Memory B cell (primary cell): ENCODE data around the gene TRIP11.

Experiments used
- ATAC-seq: fragments of 150-1000 bp; cut with Tn5 transposase; 2 replicates; pipeline ENCODE4 v1.10.0; 2021; ENCODE audit warnings: low read depth, mild to moderate bottlenecking, moderate library complexity
- DNase-seq, 2 donors: peaks; one replicate each; pipeline ENCODE4 v3.0.0; 2022; ENCODE audit warnings: low spot score in 2 of 2
- H3K27ac Mint-ChIP-seq: one replicate; pipeline ENCODE4 v1.8.0; 2022; ENCODE audit warnings: mild to moderate bottlenecking, moderate library complexity, mixed read lengths
- H3K27me3 Mint-ChIP-seq: one replicate; pipeline ENCODE4 v1.8.0; 2022; ENCODE audit warnings: mixed read lengths
- H3K36me3 Mint-ChIP-seq: one replicate; pipeline ENCODE4 v1.8.0; 2022; ENCODE audit warnings: mild to moderate bottlenecking, mixed read lengths
- H3K4me1 Mint-ChIP-seq: one replicate; pipeline ENCODE4 v1.8.0; 2022; ENCODE audit warnings: mixed read lengths
- H3K4me3 Mint-ChIP-seq: one replicate; pipeline ENCODE4 v1.8.0; 2022; ENCODE audit warnings: mild to moderate bottlenecking, moderate library complexity, mixed read lengths
- H3K9me3 Mint-ChIP-seq: one replicate; pipeline ENCODE4 v1.8.0; 2022; ENCODE audit warnings: mixed read lengths

TRIP11 gene

DNA sequence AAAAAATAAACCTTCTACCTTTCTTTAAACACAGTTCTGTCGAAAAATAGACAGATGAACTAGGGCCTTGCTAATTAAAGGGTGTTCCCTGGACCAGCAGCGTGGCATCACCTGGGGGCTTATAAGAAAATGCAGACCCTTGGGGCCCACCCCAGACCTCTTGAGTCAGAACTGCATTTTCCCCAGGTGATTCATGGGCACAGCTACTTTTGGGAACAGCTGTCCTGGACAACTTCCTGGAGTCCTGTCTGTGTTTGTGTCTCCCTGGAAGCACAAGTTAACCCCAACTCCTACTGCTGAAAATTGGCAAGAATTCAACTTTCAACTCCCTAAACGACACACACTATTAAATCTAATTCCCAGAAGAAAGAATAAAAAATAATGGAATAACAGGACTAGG, 110.2 kb downstream of the TRIP11 start:
- H3K27me3 Mint-ChIP-seq, result peaks cover 4% of the 10 kb centered on the region
- no peaks in the 10 kb centered on the region for H3K9me3 Mint-ChIP-seq
- H3K4me1 Mint-ChIP-seq, result no peaks in the 10 kb centered on the region
- H3K4me3 Mint-ChIP-seq, result no peak overlapping the region
- H3K36me3 Mint-ChIP-seq, result no peaks in the 10 kb centered on the region
- DNase-seq, result no peak
- H3K27ac Mint-ChIP-seq, result no peak overlapping the region
- ATAC-seq, result no peak

DNA sequence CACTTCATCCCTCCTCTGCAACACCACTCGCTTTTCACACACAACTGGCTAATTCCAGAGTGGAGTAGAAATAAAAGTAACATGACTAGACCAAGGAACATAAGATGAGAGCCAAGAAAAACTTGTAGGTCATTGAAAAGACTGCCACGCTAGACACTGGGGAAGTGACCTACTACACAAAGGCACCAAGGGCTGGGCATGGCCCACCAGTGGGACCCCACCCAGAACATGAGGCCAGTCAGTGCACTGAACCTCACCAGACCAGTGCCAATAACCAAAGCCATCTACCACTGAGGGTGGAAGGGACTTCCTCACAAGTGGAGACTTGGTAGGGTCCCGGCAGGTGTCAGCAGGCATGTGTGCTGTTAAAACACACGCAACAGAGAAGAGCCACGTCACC, 112.1 kb downstream of the TRIP11 start:
- Mint-ChIP-seq H3K4me3 (no peak overlapping the region), H3K9me3 (no peaks in the 10 kb centered on the region), H3K27ac (no peak overlapping the region), H3K27me3 (no peaks in the 10 kb centered on the region), H3K36me3 (no peaks in the 10 kb centered on the region), H3K4me1 (no peaks in the 10 kb centered on the region)
- DNase-seq (no peak), ATAC-seq (no peak)

- no peak for ATAC-seq
- no peak for DNase-seq
- Mint-ChIP-seq H3K36me3 (no peaks in the 10 kb centered on the region), H3K27ac (no peak overlapping the region), H3K4me1 (no peaks in the 10 kb centered on the region), H3K4me3 (no peak overlapping the region), H3K27me3 (no peaks in the 10 kb centered on the region), H3K9me3 (no peaks in the 10 kb centered on the region)
Measured at GRCh38 chr14:91927191-91927590, 112.7 kb downstream of the TRIP11 start.

GRCh38 chr14:91926131-91926890, 113.5 kb downstream of the TRIP11 start:
- H3K27me3 Mint-ChIP-seq, result no peaks in the 10 kb centered on the region
- DNase-seq (no peak), ATAC-seq (no peak)
- H3K4me1 Mint-ChIP-seq, result no peaks in the 10 kb centered on the region
- H3K27ac Mint-ChIP-seq, result no peak overlapping the region
- no peaks in the 10 kb centered on the region for H3K9me3 Mint-ChIP-seq
- no peaks in the 10 kb centered on the region for H3K36me3 Mint-ChIP-seq
- no peak overlapping the region for H3K4me3 Mint-ChIP-seq

DNA sequence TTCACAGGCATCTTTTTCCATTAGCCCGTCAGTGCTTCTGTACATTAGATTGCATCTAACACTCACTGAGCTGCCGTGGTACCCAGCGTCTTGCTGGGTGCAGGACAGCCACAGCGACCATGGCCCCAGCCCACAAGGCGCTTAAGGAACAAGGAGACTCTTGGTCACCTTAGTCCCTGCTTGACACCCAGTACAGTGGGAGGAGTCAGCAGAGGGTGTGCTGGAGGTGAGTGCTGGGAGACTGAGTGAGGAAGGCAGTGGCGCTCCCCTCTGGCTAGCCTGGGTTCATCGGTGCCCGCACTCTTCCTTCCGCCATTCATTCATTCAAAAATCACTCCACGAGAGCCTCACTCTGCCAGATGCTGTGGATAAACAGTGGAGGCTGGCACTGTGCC, 114.1 kb downstream of the TRIP11 start:
- Mint-ChIP-seq H3K27ac (no peak overlapping the region), H3K4me1 (no peaks in the 10 kb centered on the region), H3K27me3 (no peaks in the 10 kb centered on the region), H3K9me3 (no peaks in the 10 kb centered on the region), H3K4me3 (no peak overlapping the region), H3K36me3 (no peaks in the 10 kb centered on the region)
- no peak for ATAC-seq
- DNase-seq, result no peak

DNA sequence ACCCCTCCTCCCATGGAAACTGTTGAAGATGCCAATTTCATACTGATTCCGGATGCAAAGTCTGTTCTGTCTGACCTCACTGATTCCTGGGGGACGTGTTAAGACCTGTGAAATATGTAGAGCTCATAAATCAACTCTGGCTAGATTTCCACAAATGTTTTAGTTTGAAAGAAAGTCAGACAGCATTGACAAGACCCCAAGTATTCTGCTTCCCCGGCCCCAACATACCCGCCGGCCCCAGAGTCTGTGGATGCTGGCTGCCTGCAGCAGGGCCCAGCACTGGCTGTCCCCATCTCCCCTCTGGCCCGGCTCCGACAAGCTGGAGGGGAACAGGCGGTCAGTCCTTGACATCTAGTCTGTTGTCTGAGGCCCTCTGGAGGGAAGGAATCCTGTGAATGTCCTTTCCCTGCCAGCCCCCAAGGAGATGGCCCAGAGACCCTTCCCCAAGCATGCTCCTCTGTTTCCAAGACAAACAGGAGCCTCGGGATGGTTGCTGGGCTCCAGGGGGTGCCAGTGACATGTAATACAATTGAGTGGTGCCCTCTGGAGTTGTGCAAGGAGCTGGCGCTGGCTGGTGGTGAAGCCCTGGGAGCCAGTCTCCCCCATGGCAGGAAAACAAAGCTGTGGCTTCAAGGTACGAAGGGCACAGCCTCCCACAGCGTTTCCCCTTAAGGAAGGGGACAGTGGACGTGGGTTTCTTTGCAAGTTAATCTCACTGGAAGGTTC, 114.7 kb downstream of the TRIP11 start:
- DNase-seq (no peak), ATAC-seq (no peak)
- no peaks in the 10 kb centered on the region for H3K4me1 Mint-ChIP-seq
- no peaks in the 10 kb centered on the region for H3K9me3 Mint-ChIP-seq
- H3K27ac Mint-ChIP-seq, result no peak overlapping the region
- no peaks in the 10 kb centered on the region for H3K27me3 Mint-ChIP-seq
- no peak overlapping the region for H3K4me3 Mint-ChIP-seq
- H3K36me3 Mint-ChIP-seq, result no peaks in the 10 kb centered on the region

DNA sequence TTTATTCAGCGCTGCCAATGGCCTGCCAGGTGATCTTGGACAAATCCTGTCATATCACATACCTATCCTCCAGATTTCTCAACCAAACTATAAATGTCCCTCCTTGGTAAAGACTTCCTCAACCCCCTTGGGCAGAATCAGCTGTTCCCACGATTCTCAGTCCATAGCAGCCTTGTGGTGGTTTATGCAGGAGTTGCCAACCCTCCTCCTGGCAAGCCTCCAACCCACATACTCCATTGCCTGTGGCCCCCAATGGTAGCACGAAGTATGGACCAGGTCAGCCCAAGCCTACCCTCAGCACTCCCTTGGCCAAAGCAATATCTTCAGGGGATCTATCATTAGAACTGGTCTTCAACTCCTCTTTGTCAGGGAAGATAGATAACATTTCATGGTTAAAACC, 119.3 kb downstream of the TRIP11 start:
- no peaks in the 10 kb centered on the region for H3K27me3 Mint-ChIP-seq
- no peak for ATAC-seq
- peaks cover 1% of the 10 kb centered on the region for H3K9me3 Mint-ChIP-seq
- no peak overlapping the region for H3K27ac Mint-ChIP-seq
- H3K36me3 Mint-ChIP-seq, result peaks cover 1% of the 10 kb centered on the region
- DNase-seq, result no peak
- H3K4me3 Mint-ChIP-seq, result no peak overlapping the region
- peaks cover 2% of the 10 kb centered on the region for H3K4me1 Mint-ChIP-seq

GRCh38 chr14:91919814-91920213, 120.0 kb downstream of the TRIP11 start:
- Mint-ChIP-seq H3K27me3 (no peaks in the 10 kb centered on the region), H3K27ac (no peak overlapping the region), H3K36me3 (peaks cover 1% of the 10 kb centered on the region), H3K4me1 (peaks cover 2% of the 10 kb centered on the region), H3K4me3 (no peak overlapping the region), H3K9me3 (peaks cover 1% of the 10 kb centered on the region)
- DNase-seq (no peak), ATAC-seq (no peak)

- H3K4me1 Mint-ChIP-seq, result peaks cover 2% of the 10 kb centered on the region
- no peaks in the 10 kb centered on the region for H3K27me3 Mint-ChIP-seq
- H3K9me3 Mint-ChIP-seq, result peaks cover 1% of the 10 kb centered on the region
- DNase-seq, result no peak
- H3K4me3 Mint-ChIP-seq, result no peak overlapping the region
- H3K27ac Mint-ChIP-seq, result no peak overlapping the region
- H3K36me3 Mint-ChIP-seq, result peaks cover 1% of the 10 kb centered on the region
- no peak for ATAC-seq
Measured at GRCh38 chr14:91918186-91918883, 121.5 kb downstream of the TRIP11 start.
